OCI-LY7 (cell line): ENCODE results near the gene LAMA1. TPM values are rescaled to one million over a fixed set of nuclear protein-coding genes. Genes with fewer than 3 reads are reported as not detected.
A peak's percentile ranks its signal among the peaks of the same experiment; 100 is the strongest.

Experiments
- BruUV-seq: library from RNA; stranded (reverse); fragments of 400-500 nt; replicated peaks from 2 replicates; lab custom pipeline; 2021; lab: Mats Ljungman, UMichigan
- CTCF ChIA-PET: fragments of 300-600 bp; sonication (Branson Sonifier 250); formaldehyde crosslinking; loops from one replicate; lab custom pipeline; 2022; ENCODE audit warnings: antibody characterized with exemption; ENCODE audit not compliant: unreplicated experiment; lab: Charles Lee
- POLR2A ChIA-PET: fragments of 300-600 bp; sonication (Branson Sonifier 250); formaldehyde crosslinking; loops from one replicate; lab custom pipeline; 2022; ENCODE audit warnings: antibody characterized with exemption; lab: Charles Lee
- DNase-seq: peaks from one replicate; pipeline ENCODE4 v3.0.0-alpha.2; 2015; ENCODE audit warnings: low spot score
- H2AFZ ChIP-seq: fragments of 200-600 bp; sonication (generic), shearing (Covaris generic); 2 replicates; pipeline ENCODE4 v1.6.1; 2014; ENCODE audit warnings: mild to moderate bottlenecking, antibody characterized with exemption, low read length, moderate library complexity
- H3K27ac ChIP-seq: fragments of 200-600 bp; sonication (generic); 2 replicates; pipeline ENCODE4 v1.5.1; 2014; ENCODE audit warnings: mixed run types, low read depth, mild to moderate bottlenecking, moderate library complexity, low read length, inconsistent platforms; ENCODE audit not compliant: poor library complexity, severe bottlenecking
- H3K36me3 ChIP-seq: fragments of 200-600 bp; sonication (generic); 2 replicates; pipeline ENCODE4 v1.6.1; 2014; ENCODE audit warnings: mild to moderate bottlenecking, antibody characterized with exemption, low read length, moderate library complexity, mixed read lengths; ENCODE audit not compliant: insufficient read depth
- H3K4me1 ChIP-seq: fragments of 200-600 bp; sonication (generic); 2 replicates; pipeline ENCODE4 v1.5.1; 2014; ENCODE audit warnings: mild to moderate bottlenecking, low read length; ENCODE audit not compliant: insufficient read depth, poor library complexity, severe bottlenecking
- H3K4me2 ChIP-seq: fragments of 200-600 bp; sonication (generic); 2 replicates; pipeline ENCODE4 v1.6.1; 2014; ENCODE audit warnings: mild to moderate bottlenecking, low read length
- H3K4me3 ChIP-seq: fragments of 200-600 bp; sonication (generic); 2 replicates; pipeline ENCODE4 v1.5.1; 2014; ENCODE audit warnings: mild to moderate bottlenecking, low read depth, low read length; ENCODE audit not compliant: poor library complexity, severe bottlenecking
- H3K79me2 ChIP-seq: fragments of 200-600 bp; sonication (generic); 2 replicates; pipeline ENCODE4 v1.6.1; 2016; ENCODE audit warnings: low read depth, mild to moderate bottlenecking, low read length, moderate library complexity, mixed read lengths; ENCODE audit not compliant: insufficient read depth
- H3K9me2 ChIP-seq: fragments of 200-600 bp; sonication (generic); 2 replicates; pipeline ENCODE4 v1.6.1; 2016; ENCODE audit warnings: mild to moderate bottlenecking, low read length, mixed read lengths; ENCODE audit not compliant: insufficient read depth
- H3K9me3 ChIP-seq: fragments of 200-600 bp; sonication (generic); 2 replicates; pipeline ENCODE4 v1.6.1; 2014; ENCODE audit warnings: mild to moderate bottlenecking, mixed run types, low read length, mixed read lengths
- H4K20me1 ChIP-seq: fragments of 200-600 bp; sonication (generic); 2 replicates; pipeline ENCODE4 v1.6.1; 2014; ENCODE audit warnings: mild to moderate bottlenecking, antibody characterized with exemption, low read length, moderate library complexity, mixed read lengths; ENCODE audit not compliant: insufficient read depth
- CTCF ChIP-seq: fragments of 200-600 bp; sonication (generic); conservative IDR thresholded peaks from 2 replicates; pipeline ENCODE4 v1.5.1; 2014; ENCODE audit warnings: mild to moderate bottlenecking, antibody characterized with exemption, low read length, moderate library complexity, mixed read lengths
- EZH2phosphoT487 ChIP-seq: fragments of 200-600 bp; sonication (generic); IDR thresholded peaks from 2 replicates; pipeline ENCODE4 v1.6.1; 2018; ENCODE audit warnings: low read depth, borderline replicate concordance, mild to moderate bottlenecking, mixed run types, antibody characterized with exemption, low read length, moderate library complexity, mixed read lengths
- intact Hi-C: fragments of 100-400 bp; cut with micrococcal nuclease; formaldehyde crosslinking; loops from one replicate; pipeline ENCODE4 v1.10.0; 2022; ENCODE audit not compliant: unreplicated experiment
- total RNA-seq, 2 experiments: library from RNA; depleted of rRNA in 1 of 2; stranded (reverse); fragments of >200 nt in 1 of 2; shearing (Covaris generic) in 1 of 2; gene quantifications; 2 replicates each; pipeline ENCODE4 v1.2.3, GENCODE V29; 2014 to 2022

LAMA1 gene
- total RNA-seq, 2 experiments from 2014 or later, result not detected

GRCh38 chr18:7164323-7165004 is 46.9 kb upstream of the LAMA1 start:
- Histone ChIP-seq H3K4me1 (no peaks in the 10 kb centered on the region), H2AFZ (no peak overlapping the region), H3K79me2 (no peaks in the 10 kb centered on the region), H3K4me2 (no peak overlapping the region), H3K9me2 (no peaks in the 10 kb centered on the region), H3K27ac (no peak overlapping the region), H4K20me1 (no peaks in the 10 kb centered on the region), H3K9me3 (no peaks in the 10 kb centered on the region), H3K4me3 (no peak overlapping the region), H3K36me3 (no peaks in the 10 kb centered on the region)
- peak; percentile 66 for TF ChIP-seq CTCF
- TF ChIP-seq EZH2phosphoT487, result no peak
- peak; percentile 2 for DNase-seq
- intact Hi-C loops, result no loop called here
- no TSS peak for BruUV-seq
- ChIA-PET POLR2A (no interaction called here), CTCF (no interaction called here)

GRCh38 chr18:7158216-7158615 is 40.6 kb upstream of the LAMA1 start:
- CTCF ChIA-PET, result no interaction called here
- no peaks in the 10 kb centered on the region for H3K36me3 ChIP-seq

More at GRCh38 chr18:7158216-7158615, 40.6 kb upstream of the LAMA1 start:
- H3K4me3 ChIP-seq, result no peak overlapping the region
- no peaks in the 10 kb centered on the region for H4K20me1 ChIP-seq
- no peak for DNase-seq
- no peaks in the 10 kb centered on the region for H3K9me3 ChIP-seq
- H3K9me2 ChIP-seq, result no peaks in the 10 kb centered on the region
- no TSS peak for BruUV-seq
- H2AFZ ChIP-seq, result no peak overlapping the region
- H3K4me1 ChIP-seq, result no peaks in the 10 kb centered on the region
- intact Hi-C loops, result no loop called here
- POLR2A ChIA-PET, result no interaction called here
- H3K4me2 ChIP-seq, result no peak overlapping the region
- H3K79me2 ChIP-seq, result no peaks in the 10 kb centered on the region
- no peak overlapping the region for H3K27ac ChIP-seq
- TF ChIP-seq EZH2phosphoT487, result no peak
- no peak for TF ChIP-seq CTCF
